ENCODE measurements around the gene STARD13.
A peak's percentile ranks its signal among the peaks of the same experiment; 100 is the strongest.
"Not testable (repeated sequence)": the region's sequence is repeated elsewhere in the genome, so short reads cannot be mapped to it uniquely, and the experiment has no call there.

The STARD13 gene

DNA sequence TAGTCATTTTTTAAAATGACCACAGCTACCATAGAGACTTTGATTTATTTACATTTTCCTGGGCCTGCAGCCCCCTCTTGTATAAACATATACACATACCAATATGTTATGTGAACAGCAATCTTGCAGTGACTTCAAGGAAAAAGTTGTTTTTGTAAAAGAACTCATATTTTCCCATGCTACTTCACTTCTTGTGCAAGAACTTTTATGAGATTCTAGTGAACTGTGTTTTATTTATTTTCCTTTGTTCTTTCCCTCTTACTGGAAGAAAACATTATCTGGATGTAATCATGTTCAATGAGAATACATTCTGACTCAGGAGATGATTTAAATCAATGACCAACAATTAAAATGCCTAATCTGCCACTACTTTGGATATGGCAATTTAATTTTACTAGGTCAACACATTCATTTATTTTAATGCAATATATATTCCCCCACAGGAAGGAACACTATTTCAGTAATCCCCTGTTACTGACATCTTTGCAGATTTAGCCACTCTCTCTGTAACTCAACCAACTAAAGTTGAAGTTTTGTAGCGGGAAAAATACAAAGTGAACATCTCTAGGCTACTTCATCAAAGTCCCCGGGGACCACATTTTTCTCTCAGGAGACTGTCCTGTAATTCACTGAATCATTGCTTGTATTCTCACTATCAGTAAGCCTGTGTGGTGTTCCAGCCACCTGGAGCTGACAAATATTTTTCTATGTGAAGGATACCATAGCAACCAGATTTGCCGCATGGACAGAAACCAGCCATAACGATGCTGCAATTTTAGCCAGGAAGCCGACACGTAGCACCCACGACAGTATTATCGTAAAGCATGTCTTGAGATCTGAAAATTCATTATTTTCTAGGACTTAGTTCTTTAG lies 90.5 kb downstream of the STARD13 start:
- DNase-seq, result no peak

DNA sequence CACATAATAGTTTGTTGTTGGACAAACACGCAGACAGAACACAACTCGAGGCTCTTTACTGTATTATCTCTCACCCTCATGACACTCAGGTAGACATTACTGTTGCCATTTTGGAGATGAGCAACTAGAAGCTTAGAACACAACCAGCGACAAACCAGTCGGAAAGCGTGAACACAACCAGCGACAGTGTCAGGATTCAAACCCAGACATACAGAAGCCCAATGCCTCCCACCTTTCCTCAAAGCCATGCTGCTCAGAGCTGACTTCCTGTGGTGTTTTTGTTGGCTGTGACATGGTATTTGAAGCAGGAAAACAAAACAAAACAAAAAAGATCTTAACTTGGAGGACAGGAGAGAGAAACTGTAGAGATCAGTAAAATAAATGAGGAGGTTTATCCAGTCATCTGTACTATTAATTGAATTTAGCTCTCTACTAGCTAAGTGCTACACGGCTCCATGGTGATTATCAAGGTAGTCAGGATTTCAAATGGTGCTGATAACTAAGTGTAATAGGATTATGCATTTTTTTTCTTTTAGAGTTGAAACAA lies 92.1 kb downstream of the STARD13 start:
- no peak for DNase-seq

DNA sequence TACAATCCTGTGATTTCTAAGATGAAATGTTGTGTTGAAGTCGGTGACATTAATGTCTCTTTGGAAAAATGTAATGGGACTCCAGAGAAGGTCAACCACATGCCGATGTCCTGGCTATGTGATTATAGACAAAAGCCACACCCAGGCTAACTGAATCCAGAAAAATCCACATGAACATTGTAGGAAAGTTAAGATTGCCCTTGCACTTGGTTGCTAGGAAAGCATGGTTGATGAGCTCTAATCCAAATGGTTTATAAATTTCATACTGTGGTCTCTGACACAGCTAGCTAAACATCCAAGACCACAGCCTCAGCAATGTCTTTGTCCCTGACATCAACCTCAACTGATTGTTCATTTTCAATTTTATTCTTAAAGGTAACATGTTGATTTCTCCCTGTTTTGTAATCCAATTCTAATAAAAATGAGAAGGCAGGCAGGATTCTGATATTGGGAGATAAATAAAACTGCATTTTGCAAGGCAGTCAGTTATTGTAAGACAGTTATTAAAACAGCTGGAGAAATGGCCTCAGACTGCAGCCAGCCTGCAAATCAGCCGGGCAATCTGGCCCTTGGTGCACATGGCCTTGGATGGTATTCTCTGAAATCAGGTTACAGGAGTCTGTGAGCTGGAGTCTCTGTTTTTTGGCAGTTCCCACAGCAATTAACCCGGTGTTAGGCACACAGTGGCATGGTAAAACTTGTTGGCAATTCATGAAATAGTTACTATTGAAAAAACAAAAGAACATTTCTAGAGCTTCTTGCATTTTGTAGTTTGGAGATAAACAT lies 93.9 kb downstream of the STARD13 start:
- DNase-seq, result no peak

DNA sequence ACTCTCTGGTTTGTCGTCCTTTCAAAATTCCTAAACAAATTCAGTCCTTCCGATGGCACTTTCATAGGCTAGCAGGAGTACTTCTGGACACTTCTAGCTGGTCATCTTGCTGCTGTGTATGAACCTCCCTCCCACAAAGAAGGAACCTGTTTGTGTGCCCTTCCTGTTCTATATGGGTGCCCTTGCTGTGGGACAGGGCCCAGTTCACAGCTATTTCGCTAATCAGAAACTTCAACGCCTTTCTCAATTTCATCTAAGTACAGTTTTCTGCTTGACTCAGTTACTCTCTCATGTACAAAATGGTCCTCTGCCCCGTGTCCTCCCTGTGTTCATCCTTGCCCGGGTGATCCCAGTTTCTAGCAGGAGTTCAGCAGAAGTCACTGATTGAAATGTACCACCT lies 96.1 kb downstream of the STARD13 start:
- DNase-seq, result no peak

DNA sequence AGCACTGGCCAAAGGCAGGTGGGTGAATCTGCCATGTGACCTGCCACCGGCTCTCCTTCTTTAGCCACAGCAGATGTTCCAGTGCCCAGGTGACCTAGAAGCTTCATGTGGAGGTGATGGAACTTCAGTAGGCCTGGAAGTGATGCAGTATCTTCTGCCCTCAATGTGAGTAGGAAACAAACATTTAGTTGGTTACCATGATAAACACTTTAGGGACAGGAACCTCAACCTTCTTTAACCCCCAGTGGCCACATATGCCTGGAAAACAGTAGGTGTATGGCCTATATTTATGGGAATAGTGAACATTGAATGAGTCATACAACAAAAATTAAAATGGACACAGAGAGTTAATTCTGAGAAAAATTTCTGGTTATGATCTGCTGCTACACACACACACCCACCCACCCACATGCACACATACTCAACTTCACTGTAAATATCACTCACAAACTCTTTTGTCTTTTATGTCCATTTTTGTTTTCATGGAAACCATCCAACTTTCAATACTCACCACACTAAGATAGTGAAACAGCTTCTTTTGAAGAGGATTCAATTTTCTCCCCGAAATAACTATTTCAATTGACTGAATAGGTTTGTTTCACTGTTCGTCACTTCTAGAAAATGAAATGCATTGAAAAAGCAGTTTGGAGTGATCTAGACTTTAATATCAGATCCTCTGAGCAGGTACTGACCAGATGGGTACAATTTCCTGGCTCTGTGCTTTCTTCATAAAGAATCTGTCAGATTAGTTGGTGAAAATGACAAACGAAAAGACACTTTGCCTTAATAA lies 97.3 kb downstream of the STARD13 start:
- DNase-seq, result no peak

DNA sequence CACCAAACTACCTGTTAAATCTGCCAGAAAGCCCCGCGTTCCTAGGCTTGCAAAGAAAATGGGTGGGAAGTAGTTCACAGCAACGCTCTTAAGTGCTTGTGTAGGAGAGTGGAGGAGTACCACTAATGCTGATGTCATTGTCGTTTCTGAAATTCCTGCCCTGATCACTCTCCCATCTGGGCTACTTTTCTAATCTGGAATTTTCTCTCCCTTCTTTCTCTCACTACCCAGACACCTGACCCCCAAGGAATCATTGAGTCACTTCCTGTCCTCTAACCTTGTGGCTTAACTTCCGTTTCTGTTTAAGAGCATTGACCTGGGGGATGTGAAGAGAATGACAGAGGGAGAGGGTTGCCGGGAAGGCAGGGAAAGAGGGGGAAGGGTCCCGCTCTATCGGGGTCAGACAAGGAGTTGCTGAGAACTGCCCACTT lies 98.7 kb downstream of the STARD13 start:
- peak in 2 of 4 experiments; percentile 17 to 27 for DNase-seq

DNA sequence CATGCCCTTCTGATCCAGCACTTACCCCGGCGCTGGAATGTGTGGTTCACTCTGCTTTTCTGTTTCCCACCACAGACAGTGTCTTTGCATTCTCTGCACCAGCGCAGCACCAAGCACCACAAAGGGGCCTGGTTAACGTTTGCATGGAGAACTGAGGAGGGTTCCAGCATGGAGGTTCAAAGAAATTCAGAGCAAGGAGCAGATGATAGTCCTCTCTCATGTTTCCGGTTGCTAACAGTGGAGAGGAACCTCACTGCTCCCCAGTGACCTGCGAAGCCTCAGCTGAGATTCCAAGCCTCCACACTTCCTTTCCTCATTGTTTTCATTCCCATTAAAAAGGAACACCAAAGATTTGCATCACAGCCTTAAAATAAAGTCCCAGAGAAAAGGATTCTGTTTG lies 99.7 kb downstream of the STARD13 start:
- no peak for DNase-seq

DNA sequence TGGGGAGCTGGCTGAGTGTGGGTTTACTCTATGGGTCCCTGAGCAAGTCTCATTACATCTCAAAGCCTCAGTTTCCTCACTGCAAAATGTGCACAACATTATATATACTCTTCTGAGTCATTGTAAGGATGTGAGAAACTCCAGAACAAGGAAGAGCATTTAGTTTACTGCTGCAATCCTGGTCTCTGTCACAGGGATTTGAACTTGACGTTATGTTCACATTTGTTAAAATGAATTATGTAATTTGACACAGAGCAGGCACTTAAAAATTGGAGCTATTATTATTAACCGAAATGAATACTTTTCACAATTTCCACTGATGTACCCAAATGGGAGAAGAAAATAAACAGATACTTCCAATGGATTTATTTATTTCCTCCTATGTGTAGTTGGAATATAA lies 101.0 kb downstream of the STARD13 start:
- DNase-seq, result no peak

DNA sequence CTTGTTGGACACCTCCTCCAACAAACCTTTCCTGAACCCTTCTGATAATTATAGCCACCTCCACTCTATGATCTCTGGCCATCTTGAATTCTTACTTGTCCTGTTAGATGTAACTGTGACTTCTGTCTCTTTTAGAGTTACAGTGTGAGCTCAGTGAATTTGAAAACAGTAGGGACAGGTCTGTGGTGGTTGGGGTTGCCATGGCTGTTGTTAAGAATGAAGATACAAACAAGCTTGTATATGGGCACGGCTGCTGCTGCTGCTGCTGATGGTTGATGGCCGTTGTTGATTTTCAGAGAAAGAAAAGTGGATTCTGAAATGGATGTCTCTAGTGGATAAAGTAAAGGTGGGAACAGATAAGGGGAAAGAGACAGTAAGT lies 101.5 kb downstream of the STARD13 start:
- DNase-seq, result no peak

DNA sequence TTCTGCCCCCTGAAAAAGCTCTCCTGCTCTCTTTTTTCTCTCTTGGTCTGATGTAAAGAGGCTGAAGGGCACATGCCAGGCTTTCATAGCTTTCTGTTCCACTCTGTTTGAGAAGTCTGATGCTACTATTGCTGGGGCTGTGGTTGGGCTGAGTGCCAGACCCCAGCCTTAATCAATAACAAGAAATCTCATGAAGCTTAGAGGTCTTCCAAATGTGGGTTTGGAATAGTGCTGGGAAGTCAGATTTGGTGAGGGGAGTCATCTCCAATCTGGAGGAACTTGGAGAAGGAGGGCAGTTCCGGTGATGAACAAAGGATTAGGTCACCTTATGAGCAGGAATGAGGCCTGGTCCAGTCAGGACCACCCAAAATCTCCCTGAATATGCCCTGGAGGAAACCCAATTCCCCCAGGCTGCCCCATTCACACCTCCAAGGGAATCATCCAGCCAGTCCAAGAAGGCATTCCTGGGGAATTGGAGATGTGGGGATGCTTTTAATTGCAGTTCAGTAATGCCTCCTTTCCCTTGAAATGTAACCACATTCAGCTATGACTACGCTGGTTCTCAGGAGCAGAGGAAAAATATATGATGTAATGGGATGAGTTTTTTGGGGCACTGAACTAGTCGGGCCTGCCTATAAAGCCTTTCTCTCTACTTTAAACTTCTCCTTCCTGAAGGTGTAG lies 102.0 kb downstream of the STARD13 start:
- DNase-seq, result no peak

DNA sequence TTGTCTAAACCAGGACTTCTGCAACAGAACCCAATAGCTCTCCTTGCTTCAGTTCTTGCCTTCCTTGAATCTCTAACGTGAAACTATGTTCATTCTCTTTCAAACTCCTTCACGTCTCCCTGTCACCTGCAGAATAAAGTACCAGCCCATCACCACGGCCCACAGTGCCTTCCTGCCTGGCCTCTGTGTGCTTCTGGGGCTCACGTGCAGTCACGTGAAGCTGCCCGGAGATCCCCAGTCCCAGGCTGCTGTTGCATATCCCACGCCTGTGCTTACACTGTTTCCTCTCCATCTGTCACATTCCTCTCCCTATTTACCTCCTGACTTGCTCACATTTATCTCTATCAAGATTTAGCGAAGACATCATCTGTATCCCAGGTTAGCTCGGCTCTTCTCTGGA lies 102.8 kb downstream of the STARD13 start:
- DNase-seq, result no peak

DNA sequence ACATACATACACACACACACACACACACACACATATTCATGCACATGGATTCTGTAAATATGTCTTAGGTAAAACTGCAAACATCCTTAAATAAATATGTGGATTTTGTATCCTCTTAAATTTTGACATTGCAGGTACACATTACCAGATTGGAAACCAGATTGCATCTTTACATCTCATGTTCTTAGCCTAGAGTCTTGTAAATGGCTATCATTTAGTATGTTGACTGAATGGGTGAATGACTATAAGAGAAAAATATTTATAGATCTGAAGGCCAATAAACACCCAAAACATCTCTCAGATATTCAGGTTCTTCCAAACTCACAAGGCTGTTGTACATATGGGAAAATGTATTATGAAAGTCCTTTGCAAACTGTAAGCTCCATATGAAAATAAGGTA lies 104.3 kb downstream of the STARD13 start:
- no peak for DNase-seq

DNA sequence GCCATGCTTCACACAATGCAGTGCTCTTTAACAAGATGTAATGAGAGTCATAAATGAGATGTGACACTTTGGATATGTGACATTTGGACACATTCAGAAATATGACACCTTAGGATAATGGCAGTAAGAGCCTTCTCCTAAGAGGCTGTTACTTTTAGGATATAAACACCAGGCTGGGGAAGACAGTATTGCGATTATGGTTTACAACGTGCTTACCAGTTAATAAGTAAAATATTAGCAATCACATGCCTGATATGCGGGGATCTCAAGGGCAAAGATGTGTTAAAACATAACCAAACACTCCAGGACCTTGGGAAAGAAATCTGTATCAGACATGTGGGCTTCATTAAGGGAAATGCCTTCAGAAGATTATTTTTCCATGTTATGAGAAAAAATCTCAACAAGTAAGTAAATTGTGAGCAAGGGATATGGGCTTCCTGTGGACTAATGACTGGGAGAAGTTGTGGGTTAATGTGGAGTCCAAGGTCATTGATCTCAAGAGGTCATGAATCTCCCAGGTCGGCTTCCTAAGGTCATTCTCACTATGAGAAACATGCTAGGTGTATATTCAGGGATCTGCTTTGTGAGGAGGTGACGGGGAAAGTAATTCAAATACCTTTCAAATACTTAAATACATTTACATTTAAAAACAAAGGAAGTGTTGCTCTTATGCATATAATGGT lies 105.3 kb downstream of the STARD13 start:
- DNase-seq, result no peak

DNA sequence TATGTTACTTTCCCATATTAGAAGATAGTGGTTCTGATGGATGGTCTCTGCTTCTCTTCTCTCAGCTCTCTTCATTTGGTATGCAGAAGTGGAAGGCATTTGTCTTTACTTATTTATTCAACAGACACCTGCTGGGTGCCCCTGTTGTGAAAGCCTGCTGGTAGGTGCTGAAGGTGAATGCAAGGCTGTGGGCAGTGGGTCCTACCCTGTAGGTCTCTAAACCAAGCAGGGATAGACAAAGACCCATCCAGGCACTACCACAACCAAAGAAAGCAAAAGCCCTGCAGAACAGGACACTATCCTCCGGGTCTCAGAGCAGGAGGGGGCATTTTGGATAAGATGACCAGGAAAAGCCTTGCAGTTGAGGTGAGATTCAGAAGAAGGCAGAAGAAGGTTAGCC lies 106.1 kb downstream of the STARD13 start:
- DNase-seq, result no peak

DNA sequence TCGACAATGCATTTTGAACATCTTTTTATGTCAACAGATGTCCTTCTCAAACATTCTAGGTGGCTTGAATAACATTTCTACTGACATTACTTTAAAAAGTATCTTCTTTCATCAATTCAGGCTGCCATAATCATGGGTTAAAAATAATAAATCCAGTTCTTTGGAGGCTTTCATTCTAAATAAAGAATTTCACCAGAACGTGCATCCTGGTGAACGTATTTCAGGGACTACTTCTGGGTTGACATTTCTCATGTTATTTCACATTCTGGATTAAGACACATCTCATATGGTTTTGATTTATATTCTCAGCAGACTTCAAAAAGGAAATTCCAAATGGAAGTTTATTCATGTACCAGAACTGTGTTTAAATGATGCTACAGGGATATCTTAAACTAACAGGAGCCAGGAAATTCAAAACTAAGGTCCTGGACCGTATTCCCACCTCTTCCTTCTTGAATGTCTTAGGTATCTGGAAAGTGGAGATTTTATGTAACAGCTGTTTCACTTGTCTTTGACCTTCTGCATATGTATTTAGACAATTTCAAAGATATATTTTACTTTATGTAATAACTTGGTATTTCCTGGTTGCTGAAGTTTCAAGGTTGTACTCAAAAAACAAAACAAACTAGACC lies 107.2 kb downstream of the STARD13 start:
- DNase-seq, result no peak

DNA sequence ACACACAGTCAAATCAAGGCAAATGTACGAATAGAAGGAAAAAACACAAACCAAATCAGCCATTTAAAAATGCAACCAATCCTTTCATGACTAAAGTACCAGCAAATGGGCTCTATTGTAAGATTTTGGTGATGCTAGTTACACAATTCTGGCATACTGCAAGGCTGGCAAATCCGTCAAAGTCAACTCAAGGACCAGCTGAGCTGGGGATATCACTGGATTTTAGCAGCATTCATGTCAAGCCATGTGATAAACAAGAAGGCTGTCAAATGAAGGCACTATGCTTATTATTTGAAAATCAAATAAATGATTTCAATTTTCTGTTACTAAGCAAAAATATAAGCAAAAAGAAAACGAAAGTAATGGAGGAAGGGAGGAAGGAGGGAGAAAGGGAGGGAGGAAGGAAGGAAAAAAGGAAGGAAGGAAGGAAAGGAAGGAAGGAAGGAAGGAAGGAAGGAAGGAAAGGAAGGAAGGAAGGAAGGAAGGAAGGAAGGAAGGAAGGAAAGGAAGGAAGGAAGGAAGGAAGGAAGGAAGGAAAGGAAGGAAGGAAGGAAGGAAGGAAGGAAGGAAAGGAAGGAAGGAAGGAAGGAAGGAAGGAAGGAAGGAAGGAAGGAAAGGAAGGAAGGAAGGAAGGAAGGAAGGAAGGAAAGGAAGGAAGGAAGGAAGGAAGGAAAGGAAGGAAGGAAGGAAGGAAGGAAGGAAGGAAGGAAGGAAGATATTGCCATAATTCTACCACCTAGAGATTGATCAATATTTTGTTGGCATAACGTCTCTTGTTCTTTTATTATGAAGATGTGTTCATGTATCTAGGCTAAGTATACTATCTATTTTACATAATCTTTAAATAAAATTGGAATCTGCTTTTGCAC lies 108.0 kb downstream of the STARD13 start:
- not testable (repeated sequence) for DNase-seq

DNA sequence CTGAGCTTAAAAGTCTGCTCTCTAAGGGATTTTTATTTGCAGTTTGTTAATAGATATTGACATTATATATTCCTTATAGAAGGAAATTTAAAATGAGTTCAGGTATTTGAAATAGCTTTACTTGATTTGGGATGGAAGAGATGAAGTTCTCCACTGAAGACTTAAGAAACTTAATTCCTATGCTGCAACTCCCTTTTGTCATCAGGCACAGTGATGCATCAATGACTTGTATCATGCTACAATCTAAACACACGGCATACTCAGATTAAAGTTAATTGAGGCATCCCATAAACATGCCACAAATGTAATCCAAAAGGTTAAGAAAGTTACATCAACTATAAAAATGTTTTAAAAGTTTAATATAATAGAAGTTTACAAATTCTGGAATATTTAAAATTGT lies 109.0 kb downstream of the STARD13 start:
- no peak for DNase-seq

DNA sequence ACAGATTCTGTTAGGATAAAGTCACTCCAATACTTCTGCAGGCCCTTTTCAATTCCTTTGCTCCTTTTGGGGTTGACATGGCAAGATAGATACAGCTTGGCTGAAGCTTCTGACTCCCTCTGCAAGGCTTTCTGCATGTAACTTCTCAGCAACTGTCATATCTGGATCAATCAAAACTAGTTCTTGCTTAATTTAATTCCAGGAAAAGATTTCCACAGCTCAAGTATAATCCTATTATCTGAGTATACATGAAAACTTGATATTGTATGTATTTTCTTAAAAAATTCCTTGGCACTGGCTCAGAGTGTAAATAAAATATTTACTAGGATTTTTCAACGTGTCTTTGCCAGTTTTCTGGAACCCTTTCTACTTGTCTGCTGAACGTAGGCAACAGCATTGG lies 109.6 kb downstream of the STARD13 start:
- no peak for DNase-seq

DNA sequence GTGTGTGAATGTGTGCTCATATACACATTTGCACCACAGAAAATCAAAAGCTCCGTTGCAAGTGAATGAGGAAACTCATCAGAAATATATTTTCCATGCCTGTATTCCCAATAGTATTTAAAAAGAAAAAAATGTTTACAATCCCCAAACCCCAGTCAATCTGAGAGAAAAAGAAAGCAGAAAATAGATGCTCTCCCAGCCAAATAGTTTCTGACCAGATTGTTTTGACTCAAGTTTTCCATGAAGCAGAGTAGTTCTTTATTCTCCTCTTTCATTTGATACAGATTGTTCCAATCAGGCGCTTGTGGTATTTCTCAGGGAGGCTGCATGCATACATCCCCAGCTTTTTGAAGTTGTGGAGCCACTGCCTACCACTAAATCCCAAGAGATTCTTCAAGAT lies 110.6 kb downstream of the STARD13 start:
- no peak for DNase-seq

DNA sequence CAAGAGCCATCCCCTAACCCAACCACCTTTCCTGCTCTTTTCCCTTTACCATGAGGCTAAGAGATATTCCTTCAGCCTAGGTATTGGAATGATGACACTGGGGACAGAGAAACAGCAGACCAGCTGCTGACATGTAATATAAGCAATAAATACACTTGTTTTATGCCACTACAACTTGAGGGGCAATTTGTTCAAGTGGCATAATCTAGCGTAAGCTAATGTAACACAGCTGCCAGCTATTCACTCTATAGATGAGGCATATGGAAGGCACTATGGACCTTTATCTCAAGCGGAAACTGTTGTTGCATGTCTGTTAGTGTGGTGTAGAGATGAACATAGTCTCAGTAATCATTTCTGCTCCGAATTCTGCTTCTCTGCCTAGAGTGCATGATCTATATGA lies 111.1 kb downstream of the STARD13 start:
- no peak for DNase-seq

All from suppressor macrophage (primary cell).